GM12878 (cell line): ENCODE measurements around the gene CTNNBIP1. TPM values are rescaled to one million over a fixed set of nuclear protein-coding genes. Genes with fewer than 3 reads are reported as not detected.

ENCODE experiments used
- ATAC-seq: fragments of 200-7000 bp; cut with Tn5 transposase; 3 replicates; pipeline ENCODE4 v1.9.1; 2020; ENCODE audit warnings: mild to moderate bottlenecking, moderate library complexity
- BruUV-seq: library from RNA; stranded (reverse); fragments of 400-500 nt; replicated peaks from 2 replicates; lab custom pipeline; 2021; lab: Mats Ljungman, UMichigan
- CTCF ChIA-PET: fragments of 300-600 bp; sonication (Branson Sonifier 250); formaldehyde crosslinking; extraction: SDS; loops from one replicate; lab custom pipeline; 2021; ENCODE audit warnings: inconsistent platforms; lab: Yijun Ruan, JAX
- POLR2A ChIA-PET: fragments of 350-600 bp; formaldehyde crosslinking; extraction: SDS; loops from one replicate; lab custom pipeline; 2021; ENCODE audit warnings: inconsistent platforms; lab: Charles Lee
- RAD21 ChIA-PET: fragments of 300-600 bp; sonication (Branson Sonifier 250); formaldehyde crosslinking; loops from one replicate; lab custom pipeline; 2023; ENCODE audit warnings: antibody characterized with exemption; ENCODE audit not compliant: unreplicated experiment; lab: Charles Lee
- SMC1A ChIA-PET: fragments of 300-600 bp; sonication (Branson Sonifier 250); formaldehyde crosslinking; loops from one replicate; lab custom pipeline; 2023; ENCODE audit not compliant: unreplicated experiment, uncharacterized antibody; lab: Charles Lee
- DNase-seq: peaks from one replicate; pipeline ENCODE4 v3.0.0-alpha.2; 2011; ENCODE audit warnings: low read depth, low spot score
- FAIRE-seq: peaks from 3 replicates; lab custom pipeline; 2011; peaks lifted over from hg19 to GRCh38; lab: Jason Lieb, UNC
- H2AFZ ChIP-seq: 2 replicates; pipeline ENCODE4 v1.6.0; 2011; ENCODE audit warnings: low read depth, low read length, control low read depth; ENCODE audit not compliant: control insufficient read depth
- H3K27ac ChIP-seq: 2 replicates; pipeline ENCODE4 v1.5.1; 2011; ENCODE audit warnings: control low read depth; ENCODE audit not compliant: control insufficient read depth, insufficient read depth
- H3K27me3 ChIP-seq, 2 experiments: replicated peaks in 1 of 2; 2 replicates each; pipeline versions ENCODE4 v1.6.0 to v1.6.1; 2011; ENCODE audit warnings: low read length in 1 of 2; ENCODE audit not compliant: control insufficient read depth in 2 of 2, insufficient read depth in 2 of 2
- H3K36me3 ChIP-seq, 2 experiments: 2 replicates each; pipeline ENCODE4 v1.5.1; 2011; ENCODE audit warnings: low read length in 1 of 2; ENCODE audit not compliant: control insufficient read depth in 2 of 2, insufficient read depth in 2 of 2
- H3K4me1 ChIP-seq: 2 replicates; pipeline ENCODE4 v1.6.1; 2011; ENCODE audit warnings: mild to moderate bottlenecking, low read length, moderate library complexity, mixed read lengths; ENCODE audit not compliant: control insufficient read depth, insufficient read depth
- H3K4me2 ChIP-seq: 2 replicates; pipeline ENCODE4 v1.6.0; 2011; ENCODE audit warnings: control low read depth; ENCODE audit not compliant: control insufficient read depth, insufficient read depth
- H3K4me3 ChIP-seq: fragments of 200-600 bp; sonication (generic); 2 replicates; pipeline ENCODE4 v1.5.1; 2016
- H3K79me2 ChIP-seq: 2 replicates; pipeline ENCODE4 v1.6.0; 2011; ENCODE audit warnings: low read length; ENCODE audit not compliant: control insufficient read depth, insufficient read depth
- H3K9ac ChIP-seq: 2 replicates; pipeline ENCODE4 v1.8.0; 2011; ENCODE audit warnings: low read length, control low read depth, mixed read lengths; ENCODE audit not compliant: control insufficient read depth, insufficient read depth
- H3K9me3 ChIP-seq: replicated peaks from 3 replicates; pipeline ENCODE4 v1.5.1; 2011; ENCODE audit warnings: mild to moderate bottlenecking, low read length; ENCODE audit not compliant: control insufficient read depth, insufficient read depth
- H4K20me1 ChIP-seq: 2 replicates; pipeline ENCODE4 v1.6.0; 2011; ENCODE audit not compliant: control insufficient read depth, insufficient read depth
- ASH2L ChIP-seq: fragments of 300-600, 200-600 bp; sonication (generic); IDR thresholded peaks from 2 replicates; pipeline ENCODE4 v1.6.1; 2017; ENCODE audit warnings: low read depth, mild to moderate bottlenecking, borderline replicate concordance
- CHD1 ChIP-seq: IDR thresholded peaks from 2 replicates; pipeline ENCODE4 v1.6.1; 2012; ENCODE audit warnings: low read depth, low read length, improper control_type of control experiment
- HCFC1 ChIP-seq: fragments of 150-350 bp; IDR thresholded peaks from 2 replicates; pipeline ENCODE4 v1.6.1; 2014; ENCODE audit warnings: low read length
- JUND ChIP-seq: IDR thresholded peaks from 2 replicates; pipeline ENCODE4 v1.6.1; 2012; ENCODE audit warnings: low read depth, mild to moderate bottlenecking, low read length, improper control_type of control experiment, moderate library complexity
- MXI1 ChIP-seq: fragments of 150-350 bp; IDR thresholded peaks from 2 replicates; pipeline ENCODE4 v1.6.1; 2011; ENCODE audit warnings: low read depth, mild to moderate bottlenecking, inconsistent platforms, low read length, improper control_type of control experiment
- RB1 ChIP-seq: fragments of 450-650 bp; formaldehyde crosslinking; IDR thresholded peaks from 2 replicates; pipeline ENCODE4 v1.6.1; 2017; ENCODE audit warnings: mild to moderate bottlenecking, borderline replicate concordance
- SMAD5 ChIP-seq: IDR thresholded peaks from 2 replicates; pipeline ENCODE4 v1.6.1; 2016; ENCODE audit warnings: antibody characterized with exemption, low read depth
- SPI1 ChIP-seq: IDR thresholded peaks from 2 replicates; pipeline ENCODE4 v1.6.1; 2011; ENCODE audit warnings: low read depth, mild to moderate bottlenecking, low read length, moderate library complexity, borderline replicate concordance; ENCODE audit not compliant: insufficient read depth
- STAT3 ChIP-seq: IDR thresholded peaks from 2 replicates; pipeline ENCODE4 v1.6.1; 2011; ENCODE audit warnings: low read depth, low read length, improper control_type of control experiment
- SUZ12 ChIP-seq: fragments of 200-600 bp; sonication (generic); IDR thresholded peaks from one replicate; pipeline ENCODE4 v1.6.1; 2018; ENCODE audit warnings: antibody characterized with exemption, mild to moderate bottlenecking; ENCODE audit not compliant: unreplicated experiment
- ZNF217 ChIP-seq: fragments of 450-650 bp; IDR thresholded peaks from 2 replicates; pipeline ENCODE4 v1.6.1; 2017; ENCODE audit warnings: antibody characterized with exemption, mild to moderate bottlenecking
- ZNF274 ChIP-seq: IDR thresholded peaks from one replicate; pipeline ENCODE4 v1.8.0; 2011; ENCODE audit not compliant: insufficient read length, insufficient read depth
- ZNF622 ChIP-seq: fragments of 450-650 bp; IDR thresholded peaks from 2 replicates; pipeline ENCODE4 v1.6.1; 2017; ENCODE audit warnings: mild to moderate bottlenecking, inconsistent platforms
- WGBS: methylation state at CpG from one replicate; pipeline ENCODE4 v1.1.6; 2016; ENCODE audit warnings: low lambda C conversion rate; ENCODE audit not compliant: insufficient replicate concordance, insufficient coverage; ENCODE audit errors: missing lambda C conversion rate; 5-methylcytosine and 5-hydroxymethylcytosine counted together
- in situ Hi-C: fragments of 300-500 bp; cut with MboI; formaldehyde crosslinking; loops from 9 replicates; pipeline ENCODE4 v1.14.3; 2018; ENCODE audit warnings: mixed read lengths
- intact Hi-C: fragments of 100-400 bp; cut with micrococcal nuclease; formaldehyde crosslinking; loops from one replicate; pipeline ENCODE4 v1.14.2; 2022; ENCODE audit not compliant: unreplicated experiment
- polyA plus RNA-seq, 11 experiments: library from polyadenylated mRNA; depleted of rRNA in 4 of 11; unstranded in 6 of 11; stranded (reverse) in 5 of 11; fragments of >200 nt; fragmentation: Nextera tagmentation in 4 of 11; fragmentation: Illumina TruSeq in 1 of 11; extraction: Ambion mirVana in 4 of 11; extraction: Trizol in 1 of 11; gene quantifications; 1 replicate in 1 of 11; 2 replicates in 10 of 11; pipeline versions ENCODE4 v1.2.1 to v1.2.3, GENCODE V29; 2011 to 2016; ENCODE audit warnings: inconsistent platforms in 2 of 11, missing spikeins in 2 of 11, low read depth in 1 of 11
- total RNA-seq, 4 experiments: library from RNA; depleted of rRNA in 3 of 4; stranded (reverse); fragments of >200 nt in 3 of 4; fragmentation: Illumina TruSeq in 1 of 4; extraction: Trizol in 1 of 4; gene quantifications; 2 replicates each; pipeline versions ENCODE4 v1.2.1 to v1.2.3, GENCODE V29; 2013 to 2021

Gene CTNNBIP1
- total and polyA plus RNA-seq, 10 of the 15 experiments (the other 5 are each of a cell fraction or from before 2014, with no cell fraction given), result 0.42 to 31.8 (median 10.8) TPM

GRCh38 chr1:9873385-9873784 is 36.7 kb downstream of the CTNNBIP1 start:
- H3K79me2 ChIP-seq, result no peaks in the 10 kb centered on the region
- no peaks in the 10 kb centered on the region for H3K27me3 ChIP-seq
- ChIA-PET CTCF (interaction anchor here (0.9 to 19.1 kb wide), 12 partner anchors 9 to 620 kb away, joined by 3 to 562 read pairs (median 4); partner anchors contain the start of genes LZIC and NMNAT1), SMC1A (interaction anchor here (0.6 to 16.6 kb wide), 4 partner anchors 10 to 219 kb away, joined by 3 to 428 read pairs (median 6); no protein-coding TSS in a partner anchor), RAD21 (interaction anchor here (1.1 to 6.4 kb wide), 4 partner anchors 33 to 245 kb away, joined by 3 to 83 read pairs (median 8); partner anchors contain the start of genes LZIC and NMNAT1), POLR2A (no interaction called here)
- no peak overlapping the region for H3K4me2 ChIP-seq
- no peaks in the 10 kb centered on the region for H4K20me1 ChIP-seq
- in situ Hi-C loops, result loop anchor here (5.0 kb wide), 1 partner anchor 549 kb away; no protein-coding TSS in a partner anchor
- 0 out of 2 replicates have a peak, but pooled peaks cover 4% of the 10 kb centered on the region for H3K4me1 ChIP-seq
- H2AFZ ChIP-seq, result no peak overlapping the region
- H3K9ac ChIP-seq, result no peak overlapping the region
- no TSS peak for BruUV-seq
- no peak for ATAC-seq
- H3K4me3 ChIP-seq, result no peak overlapping the region
- TF ChIP-seq HCFC1, result no peak
- TF ChIP-seq JUND, result no peak
- H3K27ac ChIP-seq, result no peak overlapping the region
- no peak for FAIRE-seq
- DNase-seq, result no peak
- no peaks in the 10 kb centered on the region for H3K9me3 ChIP-seq
- WGBS, result 62% methylated on average over 5 of the region's 5 CpGs
- no peaks in the 10 kb centered on the region for H3K36me3 ChIP-seq
- intact Hi-C loops, result no loop called here

DNA sequence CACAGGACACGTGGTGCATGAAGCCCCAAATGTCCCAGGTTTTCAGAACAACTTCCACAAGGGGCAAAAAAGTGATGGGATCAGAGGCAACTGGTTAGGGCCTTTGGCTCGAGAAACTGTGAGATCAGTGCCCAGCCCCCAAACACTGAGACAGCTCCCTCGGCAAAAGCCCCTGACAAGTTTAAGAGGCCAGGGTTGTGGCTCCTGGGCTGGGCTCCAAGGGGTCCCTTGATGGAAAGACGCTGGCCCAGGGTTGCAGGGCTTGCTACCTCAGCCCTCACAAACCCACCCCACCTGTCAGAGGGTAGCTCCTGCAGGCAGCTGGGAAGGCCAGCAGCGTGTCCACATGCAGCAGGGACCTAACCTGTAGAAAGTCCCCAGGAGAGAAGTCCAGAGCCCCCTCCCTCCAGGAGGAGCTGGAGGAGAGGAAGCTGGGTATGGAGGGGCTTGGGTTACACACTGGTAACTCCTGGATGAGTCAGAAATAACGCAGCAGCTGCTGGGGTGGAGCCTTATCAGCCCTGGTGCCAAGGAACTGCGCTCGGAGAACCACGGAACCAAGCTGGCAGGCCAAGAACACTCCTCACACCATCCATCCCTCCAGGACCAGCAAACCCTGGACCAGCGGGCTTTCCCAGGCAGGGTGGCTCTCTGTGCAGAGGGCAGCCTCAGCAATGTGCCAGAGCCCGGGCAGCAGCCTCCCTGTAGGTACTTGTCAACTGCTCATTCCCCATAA is 37.5 kb downstream of the CTNNBIP1 start:
- CTCF ChIA-PET, result interaction anchor here (0.9 to 19.1 kb wide), 9 partner anchors 9 to 283 kb away, joined by 3 to 562 read pairs (median 5); partner anchors contain the start of genes LZIC and NMNAT1
- H3K27me3 ChIP-seq, result no peaks in the 10 kb centered on the region
- no peak overlapping the region for H2AFZ ChIP-seq
- no peak overlapping the region for H3K4me3 ChIP-seq
- no peaks in the 10 kb centered on the region for H3K79me2 ChIP-seq
- no peaks in the 10 kb centered on the region for H3K9me3 ChIP-seq
- intact Hi-C loops, result no loop called here
- no peak overlapping the region for H3K4me2 ChIP-seq
- FAIRE-seq (no peak), DNase-seq (no peak), ATAC-seq (no peak)
- RAD21 ChIA-PET, result interaction anchor here (1.1 to 6.4 kb wide), 4 partner anchors 34 to 244 kb away, joined by 3 to 83 read pairs (median 8); partner anchors contain the start of genes LZIC and NMNAT1
- no TSS peak for BruUV-seq
- H3K36me3 ChIP-seq, result no peaks in the 10 kb centered on the region
- 0 out of 2 replicates have a peak, but pooled peaks cover 5% of the 10 kb centered on the region for H3K4me1 ChIP-seq
- no peak overlapping the region for H3K27ac ChIP-seq
- SMC1A ChIA-PET, result interaction anchor here (1.5 to 16.6 kb wide), 3 partner anchors 9 to 89 kb away, joined by 3 to 428 read pairs (median 10); no protein-coding TSS in a partner anchor
- H4K20me1 ChIP-seq, result no peaks in the 10 kb centered on the region
- POLR2A ChIA-PET, result interaction anchor here (0.6 kb wide), 2 partner anchors 53 to 60 kb away, joined by 3 read pairs; no protein-coding TSS in a partner anchor
- TF ChIP-seq STAT3 (no peak), RB1 (no peak), SUZ12 (no peak), SMAD5 (no peak), CHD1 (no peak), ZNF274 (no peak), ZNF622 (no peak), MXI1 (no peak), ASH2L (no peak), ZNF217 (no peak), SPI1 (no peak)
- whole genome bisulfite sequencing, result 37% methylated on average over 11 of the region's 11 CpGs
- no peak overlapping the region for H3K9ac ChIP-seq
- in situ Hi-C loops, result loop anchor here (5.0 kb wide), 1 partner anchor 550 kb away; no protein-coding TSS in a partner anchor
